Ramos (cell line): ENCODE measurements around the gene CRTC1.

Experiments
- in situ Hi-C: fragments of 300-500 bp; cut with MboI; formaldehyde crosslinking; loops from one replicate; pipeline ENCODE4 v1.14.3; 2022; ENCODE audit warnings: low sequenced_read_pairs; ENCODE audit not compliant: unreplicated experiment

The CRTC1 gene

GRCh38 chr19:18828786-18829185, 145.3 kb downstream of the CRTC1 start:
- in situ Hi-C loops, result no loop called here

DNA sequence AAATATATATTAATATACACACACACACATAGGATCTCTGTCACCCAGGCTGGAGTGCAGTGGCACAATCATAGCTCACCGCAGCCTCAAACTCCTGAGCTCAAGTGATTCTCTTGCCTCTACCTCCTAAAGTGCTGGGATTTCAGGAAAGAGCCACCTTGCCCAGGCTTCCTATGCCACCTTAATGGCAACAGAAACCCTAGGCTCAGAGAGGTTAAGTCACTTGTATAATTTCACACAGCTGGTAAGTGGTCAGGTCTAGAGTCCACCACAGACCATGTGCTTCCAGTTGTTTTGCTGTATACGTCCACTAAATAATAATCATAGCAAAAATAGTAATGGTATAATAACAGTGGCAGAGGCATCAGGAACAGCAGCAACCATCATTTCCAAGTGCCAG, 147.0 kb downstream of the CRTC1 start:
- in situ Hi-C loops, result no loop called here

DNA sequence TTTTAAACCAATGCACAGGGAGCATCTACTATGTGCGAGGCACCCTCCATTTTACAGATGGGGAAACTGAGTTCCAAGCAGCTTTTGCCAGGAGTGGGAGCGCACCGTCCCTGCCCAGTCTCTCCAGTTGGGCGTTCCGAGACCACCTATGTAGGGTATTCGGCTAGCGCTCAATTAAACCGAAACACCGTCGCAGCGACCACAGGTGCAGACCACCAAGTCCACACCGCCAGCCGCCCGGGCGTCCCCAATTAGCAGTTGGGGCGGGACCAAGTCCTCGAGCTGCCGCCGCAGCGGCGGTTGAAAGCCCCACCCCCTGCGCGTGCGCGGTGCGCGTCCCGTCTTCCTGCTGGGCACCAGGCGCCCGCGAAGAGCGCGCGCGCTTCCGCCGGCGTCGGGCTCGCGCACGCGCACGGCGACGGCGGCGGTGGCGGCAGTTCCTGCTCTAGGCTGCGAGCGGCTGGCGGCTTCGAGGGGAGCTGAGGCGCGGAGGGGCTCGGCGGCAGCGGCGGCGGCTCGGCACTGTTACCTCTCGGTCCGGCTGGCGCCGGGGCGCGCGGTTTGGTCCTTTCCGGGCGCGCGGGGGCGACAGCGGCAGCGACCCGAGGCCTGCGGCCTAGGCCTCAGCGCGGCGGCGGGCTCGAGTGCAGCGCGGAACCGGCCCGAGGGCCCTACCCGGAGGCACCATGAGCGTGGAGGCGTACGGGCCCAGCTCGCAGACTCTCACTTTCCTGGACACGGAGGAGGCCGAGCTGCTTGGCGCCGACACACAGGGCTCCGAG, 148.2 kb downstream of the CRTC1 start, which contains the start of gene UPF1:
Gene UPF1 (plus strand): TSS at position 436 of the 782 bp plus-strand sequence. CDS start 251 bp downstream, at position 687.
- in situ Hi-C loops, result no loop called here
